Measurements from ENCODE around the gene RBM27.

DNA sequence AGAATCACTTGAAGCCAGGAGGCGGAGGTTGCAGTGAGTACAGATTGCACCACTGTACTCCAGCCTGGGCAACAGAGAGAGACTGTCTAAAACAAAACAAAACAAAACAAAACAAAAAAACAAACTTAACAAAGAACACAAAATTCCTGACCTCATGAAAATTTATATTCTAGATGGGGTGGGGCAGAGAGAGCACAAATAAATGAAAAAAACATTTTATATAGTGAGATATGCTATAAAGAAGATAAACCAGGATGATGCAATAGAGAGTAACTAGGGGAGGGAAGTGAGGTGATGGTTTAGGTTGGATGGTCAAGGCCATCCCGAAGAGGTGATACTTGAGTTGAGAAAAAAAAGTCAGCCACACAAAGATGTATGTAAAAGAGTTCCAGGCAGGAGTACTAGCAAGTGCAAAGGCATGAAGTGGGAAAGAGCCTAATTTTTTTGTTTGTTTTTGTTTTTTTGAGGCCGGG, 10.8 kb upstream of the RBM27 start:
- TF ChIP-seq SIN3A (IDR thresholded peaks at IDR 0.05; ENCODE audit: borderline replicate concordance, insufficient read depth, low read length) (no peak), FOXP2 (optimal IDR thresholded peaks at IDR 0.05; ENCODE audit: borderline replicate concordance, extremely low read depth, extremely low read length, insufficient read depth) (no peak)
- TF ChIP-seq, protein P1, sequence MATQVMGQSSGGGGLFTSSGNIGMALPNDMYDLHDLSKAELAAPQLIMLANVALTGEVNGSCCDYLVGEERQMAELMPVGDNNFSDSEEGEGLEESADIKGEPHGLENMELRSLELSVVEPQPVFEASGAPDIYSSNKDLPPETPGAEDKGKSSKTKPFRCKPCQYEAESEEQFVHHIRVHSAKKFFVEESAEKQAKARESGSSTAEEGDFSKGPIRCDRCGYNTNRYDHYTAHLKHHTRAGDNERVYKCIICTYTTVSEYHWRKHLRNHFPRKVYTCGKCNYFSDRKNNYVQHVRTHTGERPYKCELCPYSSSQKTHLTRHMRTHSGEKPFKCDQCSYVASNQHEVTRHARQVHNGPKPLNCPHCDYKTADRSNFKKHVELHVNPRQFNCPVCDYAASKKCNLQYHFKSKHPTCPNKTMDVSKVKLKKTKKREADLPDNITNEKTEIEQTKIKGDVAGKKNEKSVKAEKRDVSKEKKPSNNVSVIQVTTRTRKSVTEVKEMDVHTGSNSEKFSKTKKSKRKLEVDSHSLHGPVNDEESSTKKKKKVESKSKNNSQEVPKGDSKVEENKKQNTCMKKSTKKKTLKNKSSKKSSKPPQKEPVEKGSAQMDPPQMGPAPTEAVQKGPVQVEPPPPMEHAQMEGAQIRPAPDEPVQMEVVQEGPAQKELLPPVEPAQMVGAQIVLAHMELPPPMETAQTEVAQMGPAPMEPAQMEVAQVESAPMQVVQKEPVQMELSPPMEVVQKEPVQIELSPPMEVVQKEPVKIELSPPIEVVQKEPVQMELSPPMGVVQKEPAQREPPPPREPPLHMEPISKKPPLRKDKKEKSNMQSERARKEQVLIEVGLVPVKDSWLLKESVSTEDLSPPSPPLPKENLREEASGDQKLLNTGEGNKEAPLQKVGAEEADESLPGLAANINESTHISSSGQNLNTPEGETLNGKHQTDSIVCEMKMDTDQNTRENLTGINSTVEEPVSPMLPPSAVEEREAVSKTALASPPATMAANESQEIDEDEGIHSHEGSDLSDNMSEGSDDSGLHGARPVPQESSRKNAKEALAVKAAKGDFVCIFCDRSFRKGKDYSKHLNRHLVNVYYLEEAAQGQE (IDR thresholded peaks at IDR 0.05; ENCODE audit: insufficient read depth in 1 of 2, low read depth in 2 of 2, low read length in 2 of 2), result no peak

Data from PFSK-1 (cell line).